Kidney (tissue), 14 donors: Measurements from ENCODE around the gene NIBAN1. TPM values are rescaled to one million over a fixed set of nuclear protein-coding genes. Genes with fewer than 3 reads are reported as not detected.

Experiments used
- DNase-seq, 5 donors: peaks; one replicate each; pipeline ENCODE4 v3.0.0-alpha.2; 2013 to 2020
- FAIRE-seq: peaks from 2 replicates; lab custom pipeline; 2012; peaks lifted over from hg19 to GRCh38; lab: Jason Lieb, UNC
- H3K27ac ChIP-seq, 2 donors: one replicate each; pipeline ENCODE4 v1.7.0; 2013; ENCODE audit warnings: low read depth in 2 of 2, low read length in 2 of 2, inconsistent platforms in 1 of 2
- H3K27me3 ChIP-seq: one replicate; pipeline ENCODE4 v1.7.1; 2013; ENCODE audit warnings: low read length, inconsistent platforms; ENCODE audit not compliant: control insufficient read depth, insufficient read depth
- H3K36me3 ChIP-seq, 3 donors: one replicate each; pipeline versions ENCODE4 v1.7.0 to v1.7.1; 2013; ENCODE audit warnings: low read length in 3 of 3, control low read depth in 1 of 3, inconsistent platforms in 1 of 3; ENCODE audit not compliant: insufficient read depth in 3 of 3, control insufficient read depth in 2 of 3
- H3K4me1 ChIP-seq, 3 donors: one replicate each; pipeline versions ENCODE4 v1.7.0 to v1.7.1; 2013; ENCODE audit warnings: low read length in 3 of 3, inconsistent platforms in 1 of 3, low read depth in 1 of 3; ENCODE audit not compliant: control insufficient read depth in 2 of 3, insufficient read depth in 2 of 3
- H3K4me3 ChIP-seq, 3 donors: one replicate each; pipeline versions ENCODE4 v1.7.0 to v1.8.1; 2013; ENCODE audit warnings: low read length in 3 of 3, control low read depth in 1 of 3, inconsistent platforms in 1 of 3
- H3K9ac ChIP-seq, 3 donors: one replicate each; pipeline versions ENCODE4 v1.7.0 to v1.7.1; 2013; ENCODE audit warnings: low read length in 3 of 3, control low read depth in 1 of 3, inconsistent platforms in 1 of 3
- H3K9me3 ChIP-seq, 3 donors: one replicate each; pipeline versions ENCODE4 v1.7.0 to v1.7.1; 2013; ENCODE audit warnings: low read length in 3 of 3, control low read depth in 1 of 3, inconsistent platforms in 1 of 3; ENCODE audit not compliant: control insufficient read depth in 2 of 3, insufficient read depth in 1 of 3
- intact Hi-C: fragments of 100-400 bp; cut with DNase I; formaldehyde crosslinking; loops from one replicate; pipeline ENCODE4 v1.11.1; 2022
- polyA plus RNA-seq: library from polyadenylated mRNA; stranded (reverse); fragments of 350-450 nt; fragmentation: Illumina TruSeq; extraction: RNeasy Lipid Tissue Mini Kit (QIAGEN cat#74804); gene quantifications from one replicate; pipeline ENCODE4 v1.2.3, GENCODE V29; 2014; ENCODE audit warnings: low read depth, low replicate concordance; ENCODE audit not compliant: insufficient read depth
- total RNA-seq: library from RNA; stranded (reverse); fragmentation: NEBNext Ultra II Directional; extraction: Animal tissue kit (Norgen Biotek cat#: 25700); gene quantifications from one replicate; pipeline ENCODE4 v1.2.1, GENCODE V29; 2021
- TF ChIP-seq, protein P1 (sequence below): IDR thresholded peaks from 3 replicates; pipeline ENCODE4 v1.5.1; 2012; ENCODE audit warnings: mild to moderate bottlenecking, moderate library complexity, borderline replicate concordance; ENCODE audit not compliant: insufficient read depth; ENCODE audit errors: extremely low read depth
- donor health status: control.
- donor health status: control.
- donor health status: control.
- donor health status: control.
- donor health status: control.
- donor health status: DM: yes; HTN: yes; CAD: no.
- donor health status: Normal renal cell carcinoma (clear cell type).

NIBAN1 gene
- total and polyA plus RNA-seq, 2 donors from 2014 or later, result 2.6 to 25.4 TPM

DNA sequence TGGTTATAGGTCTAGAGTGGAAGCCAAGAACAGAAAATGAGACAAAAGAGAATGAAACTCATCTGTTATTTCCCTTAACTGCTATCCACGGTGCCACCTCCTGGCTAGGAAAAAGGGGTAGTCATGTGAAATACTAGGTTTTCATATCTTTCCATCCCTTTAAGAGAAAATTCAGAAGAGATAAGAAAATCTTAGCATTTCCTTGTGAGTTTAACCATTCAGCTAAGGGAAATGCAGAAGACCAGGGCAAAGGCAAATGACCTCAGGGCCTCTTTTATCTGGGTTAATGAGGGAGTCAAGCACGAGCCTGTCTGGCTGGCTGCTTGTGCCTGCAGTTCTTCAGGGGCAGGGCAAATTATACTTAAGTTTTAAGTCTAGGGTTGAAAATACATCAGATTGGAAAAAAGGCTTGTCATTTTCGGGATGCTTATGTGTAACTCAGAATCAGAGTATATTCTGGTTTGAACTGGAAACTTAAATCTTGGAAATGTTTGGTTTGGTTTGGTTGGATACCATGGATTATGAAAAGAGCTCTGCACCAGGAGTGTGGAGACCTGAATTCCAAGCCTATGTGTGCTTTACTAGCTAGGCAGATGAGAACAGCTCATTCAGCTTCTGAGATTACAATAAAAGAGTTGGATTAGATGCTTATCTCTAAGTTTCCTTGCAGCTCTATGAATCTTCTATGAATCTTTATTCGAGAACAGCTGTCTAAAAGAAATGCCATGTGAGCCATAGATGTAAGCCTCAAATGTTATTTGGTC, 19.9 kb downstream of the NIBAN1 start:
- Histone ChIP-seq H3K27ac (no peak overlapping the region), H3K9ac (no peak overlapping the region), H3K27me3 (no peaks in the 10 kb centered on the region), H3K4me1 (no peaks in the 10 kb centered on the region), H3K9me3 (no peaks in the 10 kb centered on the region), H3K4me3 (no peak overlapping the region), H3K36me3 (no peaks in the 10 kb centered on the region)
- intact Hi-C loops, result no loop called here
- DNase-seq, result no peak
- TF ChIP-seq, protein P1, sequence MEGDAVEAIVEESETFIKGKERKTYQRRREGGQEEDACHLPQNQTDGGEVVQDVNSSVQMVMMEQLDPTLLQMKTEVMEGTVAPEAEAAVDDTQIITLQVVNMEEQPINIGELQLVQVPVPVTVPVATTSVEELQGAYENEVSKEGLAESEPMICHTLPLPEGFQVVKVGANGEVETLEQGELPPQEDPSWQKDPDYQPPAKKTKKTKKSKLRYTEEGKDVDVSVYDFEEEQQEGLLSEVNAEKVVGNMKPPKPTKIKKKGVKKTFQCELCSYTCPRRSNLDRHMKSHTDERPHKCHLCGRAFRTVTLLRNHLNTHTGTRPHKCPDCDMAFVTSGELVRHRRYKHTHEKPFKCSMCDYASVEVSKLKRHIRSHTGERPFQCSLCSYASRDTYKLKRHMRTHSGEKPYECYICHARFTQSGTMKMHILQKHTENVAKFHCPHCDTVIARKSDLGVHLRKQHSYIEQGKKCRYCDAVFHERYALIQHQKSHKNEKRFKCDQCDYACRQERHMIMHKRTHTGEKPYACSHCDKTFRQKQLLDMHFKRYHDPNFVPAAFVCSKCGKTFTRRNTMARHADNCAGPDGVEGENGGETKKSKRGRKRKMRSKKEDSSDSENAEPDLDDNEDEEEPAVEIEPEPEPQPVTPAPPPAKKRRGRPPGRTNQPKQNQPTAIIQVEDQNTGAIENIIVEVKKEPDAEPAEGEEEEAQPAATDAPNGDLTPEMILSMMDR, result no peak
- no peak for FAIRE-seq

DNA sequence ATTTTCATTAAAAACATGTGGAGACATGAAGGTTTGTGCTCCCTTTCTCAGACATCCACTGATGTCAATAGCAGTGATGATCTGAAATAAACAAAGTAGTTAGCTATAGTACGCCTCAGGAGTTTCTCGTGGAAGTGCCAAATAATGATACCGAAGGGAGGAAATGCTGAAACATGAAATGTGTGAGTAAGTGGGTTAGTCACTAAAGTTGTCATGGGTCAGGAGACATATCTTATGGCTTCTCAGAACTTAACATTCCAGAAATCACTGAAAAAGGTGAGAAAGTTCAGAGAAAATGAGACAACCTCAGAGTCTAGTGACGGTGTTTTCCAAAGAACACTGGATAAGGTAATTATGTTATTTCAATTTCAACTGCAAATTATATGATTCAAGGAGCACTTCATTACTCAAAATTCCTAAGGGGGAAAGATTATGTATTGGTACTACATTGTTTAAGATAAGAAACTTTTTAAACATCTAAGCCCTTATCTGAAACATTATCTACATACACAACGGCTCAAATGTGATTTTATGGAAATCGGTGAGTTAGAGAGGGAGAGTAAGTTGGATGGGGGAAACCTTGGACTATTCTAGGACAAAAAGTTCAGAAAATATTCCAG, 20.6 kb downstream of the NIBAN1 start:
- no peak for DNase-seq
- TF ChIP-seq, protein P1, result no peak
- Histone ChIP-seq H3K27me3 (no peaks in the 10 kb centered on the region), H3K4me1 (no peaks in the 10 kb centered on the region), H3K9ac (no peak overlapping the region), H3K4me3 (no peak overlapping the region), H3K27ac (no peak overlapping the region), H3K9me3 (no peaks in the 10 kb centered on the region), H3K36me3 (no peaks in the 10 kb centered on the region)
- intact Hi-C loops, result no loop called here
- no peak for FAIRE-seq

DNA sequence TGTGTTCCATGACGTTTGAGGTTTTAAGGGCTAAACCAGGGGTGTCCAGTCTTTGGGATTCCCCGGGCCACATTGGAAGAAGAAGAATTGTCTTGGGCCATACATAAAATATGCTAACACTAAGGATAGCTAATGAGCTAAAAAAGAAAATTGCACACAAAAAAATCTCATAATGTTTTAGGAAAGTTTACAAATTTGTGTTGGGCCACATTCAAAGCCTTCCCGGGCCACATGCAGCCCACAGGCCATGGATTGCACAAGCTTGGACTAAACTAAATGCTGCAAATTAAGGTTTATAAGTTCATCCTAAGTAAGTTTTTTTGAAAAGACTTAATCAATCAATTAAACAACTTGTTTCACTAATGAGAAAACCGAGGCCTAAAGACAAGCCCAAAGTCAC, 21.9 kb downstream of the NIBAN1 start:
- Histone ChIP-seq H3K4me3 (no peak overlapping the region), H3K27me3 (no peaks in the 10 kb centered on the region), H3K9ac (no peak overlapping the region), H3K36me3 (no peaks in the 10 kb centered on the region), H3K27ac (no peak overlapping the region), H3K4me1 (no peaks in the 10 kb centered on the region), H3K9me3 (no peaks in the 10 kb centered on the region)
- TF ChIP-seq, protein P1, result no peak
- intact Hi-C loops, result no loop called here
- no peak for DNase-seq
- no peak for FAIRE-seq
